Thymus (tissue), 11 donors: Measurements from ENCODE around the gene ABHD3. TPM values are rescaled to one million over a fixed set of nuclear protein-coding genes. Genes with fewer than 3 reads are reported as not detected.
A peak's percentile ranks its signal among the peaks of the same experiment; 100 is the strongest.
"Not testable (repeated sequence)": the region's sequence is repeated elsewhere in the genome, so short reads cannot be mapped to it uniquely, and the experiment has no call there.

Experiments
- DNase-seq, 9 donors: peaks; one replicate each; pipeline ENCODE4 v3.0.0-alpha.2; 2013; ENCODE audit warnings: low spot score in 9 of 9, low read depth in 6 of 9, missing footprints in 1 of 9
- H3K27ac ChIP-seq, 2 donors: one replicate each; pipeline ENCODE4 v1.5.1; 2013; ENCODE audit warnings: control low read depth in 1 of 2, low read depth in 1 of 2, low read length in 1 of 2, mild to moderate bottlenecking in 1 of 2, moderate library complexity in 1 of 2
- H3K27me3 ChIP-seq, 2 donors: one replicate each; pipeline ENCODE4 v1.5.1; 2013; ENCODE audit warnings: low read length in 1 of 2; ENCODE audit not compliant: control insufficient read depth in 2 of 2, insufficient read depth in 1 of 2
- H3K36me3 ChIP-seq, 2 donors: one replicate each; pipeline ENCODE4 v1.5.1; 2013; ENCODE audit warnings: low read length in 1 of 2, mild to moderate bottlenecking in 1 of 2, moderate library complexity in 1 of 2; ENCODE audit not compliant: control insufficient read depth in 2 of 2, insufficient read depth in 2 of 2
- H3K4me1 ChIP-seq, 2 donors: one replicate each; pipeline ENCODE4 v1.5.1; 2013; ENCODE audit warnings: low read length in 2 of 2; ENCODE audit not compliant: control insufficient read depth in 2 of 2, insufficient read depth in 2 of 2
- H3K4me3 ChIP-seq, 2 donors: one replicate each; pipeline ENCODE4 v1.5.1; 2013; ENCODE audit warnings: low read length in 2 of 2, control low read depth in 1 of 2, mild to moderate bottlenecking in 1 of 2
- H3K9me3 ChIP-seq, 2 donors: one replicate each; pipeline ENCODE4 v1.5.1; 2013; ENCODE audit warnings: low read length in 1 of 2, mild to moderate bottlenecking in 1 of 2; ENCODE audit not compliant: control insufficient read depth in 2 of 2, insufficient read depth in 1 of 2
- WGBS: extraction: QIAGEN DNeasy Blood & Tissue Kit; methylation state at CpG from one replicate; pipeline ENCODE4 v1.1.7; 2013; 5-methylcytosine and 5-hydroxymethylcytosine counted together
- polyA plus RNA-seq: library from polyadenylated mRNA; stranded (reverse); fragments of 200-250 nt; gene quantifications from one replicate; pipeline ENCODE4 v1.2.3, GENCODE V29; 2013
- total RNA-seq: library from RNA; stranded (reverse); fragments of 120-200 nt; gene quantifications from one replicate; pipeline ENCODE4 v1.2.4, GENCODE V29; 2013
- donor health status: healthy.

The ABHD3 gene
- total and polyA plus RNA-seq, 2 donors, result 25.7 to 77.9 TPM

DNA sequence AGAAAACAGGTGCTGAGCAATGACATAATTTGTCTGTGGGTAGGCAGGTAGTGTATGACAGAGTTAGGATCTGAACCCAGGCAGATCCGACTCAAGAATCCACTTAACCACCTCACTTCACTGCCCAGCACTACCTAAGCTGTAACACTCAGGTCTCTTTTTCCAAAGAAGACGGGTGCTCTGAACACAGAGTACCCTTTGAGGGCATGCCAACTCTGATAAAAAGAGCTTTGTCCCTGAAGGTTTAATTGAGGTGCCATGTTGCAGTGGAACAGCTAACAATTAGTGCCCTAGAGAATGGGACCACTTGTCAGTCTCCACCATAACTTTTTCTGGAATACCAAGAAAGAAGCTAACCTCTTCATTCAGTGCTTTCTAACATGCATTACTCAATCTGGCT is 11.3 kb downstream of the ABHD3 start:
- H3K36me3 ChIP-seq, result peaks cover 5 to 35% of the 10 kb centered on the region in 2 donors
- no peaks in the 10 kb centered on the region for H3K4me1 ChIP-seq
- H3K27me3 ChIP-seq, result no peaks in the 10 kb centered on the region
- H3K4me3 ChIP-seq, result no peak overlapping the region
- no peak overlapping the region for H3K27ac ChIP-seq
- peaks cover 1 to 7% of the 10 kb centered on the region in 2 donors for H3K9me3 ChIP-seq
- WGBS, result 97% methylated on average over 2 of the region's 2 CpGs
- DNase-seq, result no peak

GRCh38 chr18:21689736-21690135 is 14.8 kb downstream of the ABHD3 start:
- Histone ChIP-seq H3K27me3 (no peaks in the 10 kb centered on the region), H3K4me3 (no peak overlapping the region), H3K9me3 (peaks cover 1 to 7% of the 10 kb centered on the region in 2 donors), H3K4me1 (no peaks in the 10 kb centered on the region), H3K36me3 (peaks cover 10 to 26% of the 10 kb centered on the region in 2 donors), H3K27ac (no peak overlapping the region)
- no peak for DNase-seq
- WGBS, result 98% methylated on average over 1 of the region's 1 CpG

DNA sequence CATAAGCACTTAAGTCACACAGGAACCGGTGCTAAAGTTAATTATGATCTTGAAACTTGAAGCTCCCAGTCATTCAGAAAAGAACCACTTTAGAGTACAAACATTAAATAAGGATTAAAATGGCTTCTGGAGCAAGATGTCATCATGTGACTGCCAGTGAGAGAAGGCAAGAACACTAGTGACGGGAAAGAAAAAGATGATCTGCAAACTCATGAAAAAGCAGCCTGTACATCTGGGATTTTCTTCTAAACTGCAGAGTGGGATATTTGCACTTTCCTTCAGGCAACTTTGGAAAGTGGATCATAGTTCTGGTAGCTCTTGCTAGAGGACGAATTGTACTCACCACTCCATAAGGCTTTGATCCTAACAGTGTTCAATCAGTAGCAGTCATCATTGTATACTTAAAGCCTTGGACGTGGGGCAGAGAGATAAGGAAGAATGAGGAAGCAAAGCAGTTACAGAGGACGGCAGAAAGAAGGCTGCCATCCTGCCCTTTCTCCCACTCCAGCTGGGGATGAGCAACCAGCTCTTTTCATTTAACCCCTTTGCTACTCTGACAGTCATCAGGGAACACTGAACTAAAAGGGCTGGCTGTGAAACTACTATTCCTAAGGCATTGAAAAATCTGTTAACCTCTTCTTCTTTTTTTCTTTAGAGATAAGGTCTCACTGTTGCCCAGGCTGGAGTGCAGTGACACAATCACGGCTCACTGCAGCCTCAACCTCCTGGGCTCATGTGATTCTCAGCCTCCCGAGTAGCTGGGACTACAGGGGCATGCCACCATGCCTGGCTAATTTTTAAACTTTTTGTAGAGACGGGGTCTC is 18.1 kb downstream of the ABHD3 start:
- Histone ChIP-seq H3K27me3 (no peaks in the 10 kb centered on the region), H3K4me3 (no peak overlapping the region), H3K36me3 (peaks cover 5 to 15% of the 10 kb centered on the region in 2 donors), H3K9me3 (peaks cover 1 to 7% of the 10 kb centered on the region in 2 donors), H3K27ac (peak overlapping the region in 1 of 2 donors; percentile 11), H3K4me1 (peaks cover 2 to 4% of the 10 kb centered on the region in 2 donors)
- WGBS, result 84% methylated on average over 8 of the region's 8 CpGs
- DNase-seq, result no peak

DNA sequence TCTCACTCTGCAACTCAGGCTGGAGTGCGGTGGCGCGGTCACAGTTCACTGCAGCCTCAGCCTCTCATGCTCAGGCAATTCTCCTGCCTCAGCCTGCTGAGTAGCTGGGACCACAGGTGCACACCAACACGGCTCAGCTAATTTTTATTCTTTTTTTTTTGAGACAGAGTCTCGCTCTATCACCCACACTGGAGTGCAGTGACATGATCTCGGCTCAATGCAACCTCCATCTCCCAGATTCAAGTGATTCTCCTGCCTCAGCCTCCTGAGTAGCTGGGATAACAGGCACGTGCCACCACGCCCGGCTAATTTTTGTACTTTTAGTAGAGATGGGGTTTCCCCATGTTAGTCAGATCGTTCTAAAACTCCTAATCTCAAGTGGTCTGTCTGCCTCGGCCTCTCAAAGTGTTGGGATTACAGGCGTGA is 19.0 kb downstream of the ABHD3 start:
- not testable (repeated sequence) for H3K27ac ChIP-seq, H3K4me3 ChIP-seq, H3K9me3 ChIP-seq, H3K27me3 ChIP-seq, DNase-seq, H3K4me1 ChIP-seq
- H3K36me3 ChIP-seq, result peaks cover 5 to 16% of the 10 kb centered on the region in 2 donors
- 95% methylated on average over 12 of the region's 12 CpGs for WGBS

DNA sequence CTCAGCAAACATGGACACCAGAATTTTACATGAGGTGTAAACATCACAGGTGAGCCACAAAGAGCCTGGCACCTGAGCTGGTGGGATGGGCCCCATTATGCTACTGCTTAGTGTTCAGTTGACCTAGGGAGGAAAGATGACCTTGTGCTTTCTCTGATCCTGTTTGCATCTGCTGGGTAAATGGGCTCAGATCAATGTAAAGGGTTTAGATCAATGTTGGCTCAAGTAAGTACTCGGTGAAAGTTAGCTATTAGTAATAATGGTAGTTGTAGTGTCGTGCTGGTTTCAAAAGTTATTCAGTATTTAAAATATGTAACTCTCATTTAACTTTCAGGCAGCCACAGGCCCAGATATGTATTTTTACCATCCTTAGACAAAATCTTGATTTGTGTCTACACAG is 19.8 kb downstream of the ABHD3 start:
- Histone ChIP-seq H3K36me3 (peaks cover 5 to 12% of the 10 kb centered on the region in 2 donors), H3K9me3 (peaks cover 0 to under 1% of the 10 kb centered on the region in 2 donors), H3K4me1 (peaks cover 2 to 4% of the 10 kb centered on the region in 2 donors), H3K27ac (no peak overlapping the region), H3K27me3 (no peaks in the 10 kb centered on the region), H3K4me3 (no peak overlapping the region)
- 95% methylated on average over 2 of the region's 2 CpGs for WGBS
- DNase-seq, result no peak

- Histone ChIP-seq H3K4me3 (peak overlapping the region; percentile 28 to 42), H3K27ac (peak overlapping the region; percentile 72 to 83), H3K9me3 (no peaks in the 10 kb centered on the region), H3K4me1 (peaks cover 2 to 4% of the 10 kb centered on the region in 2 donors), H3K36me3 (peaks cover 5 to 6% of the 10 kb centered on the region in 2 donors), H3K27me3 (no peaks in the 10 kb centered on the region)
- 18% methylated on average over 11 of the region's 11 CpGs for WGBS
- DNase-seq, result peak in 7 of 9 donors; percentile 4 to 74 (median 34)
These were observed 22.1 kb downstream of the ABHD3 start for GRCh38 chr18:21682371-21683051.

DNA sequence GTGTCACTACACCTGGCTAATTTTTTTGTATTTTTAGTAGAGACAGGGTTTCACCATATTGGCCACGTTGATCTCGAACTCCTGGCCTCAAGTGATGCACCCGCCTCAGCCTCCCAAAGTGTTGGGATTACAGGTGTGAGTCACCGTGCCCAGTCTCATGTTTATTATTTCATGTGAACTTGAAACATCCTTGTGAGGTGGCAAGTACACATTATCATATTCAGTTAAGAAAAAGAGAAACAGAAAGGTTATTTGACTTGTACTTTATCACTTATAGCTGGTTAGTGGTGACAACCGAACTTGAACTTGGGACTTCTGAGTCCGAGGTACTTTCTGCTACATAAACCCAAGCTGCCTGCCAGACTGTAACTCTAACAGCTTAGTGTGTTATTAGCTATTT is 24.4 kb downstream of the ABHD3 start:
- Histone ChIP-seq H3K27ac (no peak overlapping the region), H3K9me3 (no peaks in the 10 kb centered on the region), H3K4me3 (no peak overlapping the region), H3K27me3 (no peaks in the 10 kb centered on the region), H3K36me3 (peaks cover 0 to 7% of the 10 kb centered on the region in 2 donors), H3K4me1 (peaks cover 2 to 4% of the 10 kb centered on the region in 2 donors)
- 98% methylated on average over 6 of the region's 6 CpGs for WGBS
- DNase-seq, result no peak

DNA sequence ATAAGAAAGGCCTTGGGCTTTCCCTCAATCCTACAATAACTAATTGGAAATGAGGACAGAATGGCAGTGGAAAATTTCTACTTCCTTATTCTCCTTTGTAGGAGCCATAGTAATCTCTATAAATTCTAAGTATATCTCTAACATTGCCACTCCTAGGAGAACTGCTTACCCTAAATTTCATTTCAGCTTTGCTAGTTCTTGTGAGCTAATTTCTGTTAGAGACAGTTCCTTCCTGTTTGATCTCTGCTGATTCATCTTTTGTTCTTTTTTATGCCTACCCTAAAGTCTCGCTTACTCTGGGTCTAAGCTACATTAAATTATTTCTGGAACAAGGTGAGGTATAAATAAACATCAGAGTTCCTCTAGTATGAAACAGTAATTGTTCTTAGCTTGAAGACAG is 25.7 kb downstream of the ABHD3 start:
- peaks cover 0 to 10% of the 10 kb centered on the region in 2 donors for H3K36me3 ChIP-seq
- WGBS, result 27% methylated on average over 1 of the region's 1 CpG
- no peaks in the 10 kb centered on the region for H3K27me3 ChIP-seq
- no peak for DNase-seq
- no peaks in the 10 kb centered on the region for H3K9me3 ChIP-seq
- peaks cover 2 to 4% of the 10 kb centered on the region in 2 donors for H3K4me1 ChIP-seq
- no peak overlapping the region for H3K27ac ChIP-seq
- H3K4me3 ChIP-seq, result no peak overlapping the region

- not testable (repeated sequence) for H3K36me3 ChIP-seq, DNase-seq, H3K9me3 ChIP-seq, H3K27me3 ChIP-seq, H3K4me1 ChIP-seq, H3K27ac ChIP-seq, H3K4me3 ChIP-seq
- 94% methylated on average over 8 of the region's 8 CpGs for WGBS
These were observed 29.2 kb downstream of the ABHD3 start for GRCh38 chr18:21675354-21675753.
